Stomach smooth muscle (tissue), 2 donors: ENCODE measurements around the gene FAM78A.

ENCODE experiments used
- H3K27ac ChIP-seq: one replicate; pipeline ENCODE4 v1.7.0; 2013; ENCODE audit warnings: mild to moderate bottlenecking, low read length, inconsistent platforms
- H3K27me3 ChIP-seq, 2 donors: one replicate each; pipeline ENCODE4 v1.7.0; 2013; ENCODE audit warnings: low read length in 2 of 2; ENCODE audit not compliant: insufficient read depth in 2 of 2, control insufficient read depth in 1 of 2
- H3K36me3 ChIP-seq, 2 donors: one replicate each; pipeline ENCODE4 v1.7.0; 2013; ENCODE audit warnings: low read length in 2 of 2; ENCODE audit not compliant: control insufficient read depth in 2 of 2, insufficient read depth in 2 of 2
- H3K4me1 ChIP-seq: one replicate; pipeline ENCODE4 v1.7.0; 2013; ENCODE audit warnings: low read length; ENCODE audit not compliant: control insufficient read depth, insufficient read depth
- H3K4me3 ChIP-seq, 2 donors: one replicate each; pipeline ENCODE4 v1.7.0; 2013; ENCODE audit warnings: low read length in 2 of 2
- H3K9ac ChIP-seq, 2 donors: one replicate each; pipeline ENCODE4 v1.7.0; 2013; ENCODE audit warnings: low read length in 2 of 2, mild to moderate bottlenecking in 1 of 2
- H3K9me3 ChIP-seq, 2 donors: one replicate each; pipeline ENCODE4 v1.7.0; 2013; ENCODE audit warnings: low read length in 2 of 2; ENCODE audit not compliant: control insufficient read depth in 2 of 2
- donor health status: healthy.
- donor health status: Pancreatic carcinoma.

FAM78A gene

GRCh38 chr9:131234799-131235479 is 41.4 kb downstream of the FAM78A start:
- no peak overlapping the region for H3K4me3 ChIP-seq
- no peak overlapping the region for H3K9ac ChIP-seq
- H3K36me3 ChIP-seq, result peaks cover 23 to 37% of the 10 kb centered on the region in 2 donors
- H3K27ac ChIP-seq, result no peak overlapping the region
- H3K27me3 ChIP-seq, result peaks cover 0 to 3% of the 10 kb centered on the region in 2 donors
- peaks cover 12% of the 10 kb centered on the region for H3K4me1 ChIP-seq
- no peaks in the 10 kb centered on the region for H3K9me3 ChIP-seq

- no peaks in the 10 kb centered on the region for H3K27me3 ChIP-seq
- H3K4me1 ChIP-seq, result peaks cover 12% of the 10 kb centered on the region
- no peaks in the 10 kb centered on the region for H3K9me3 ChIP-seq
- H3K9ac ChIP-seq, result no peak overlapping the region
- H3K4me3 ChIP-seq, result no peak overlapping the region
- H3K36me3 ChIP-seq, result peaks cover 26 to 46% of the 10 kb centered on the region in 2 donors
- H3K27ac ChIP-seq, result no peak overlapping the region
These were observed 42.3 kb downstream of the FAM78A start for GRCh38 chr9:131233995-131234394.

DNA sequence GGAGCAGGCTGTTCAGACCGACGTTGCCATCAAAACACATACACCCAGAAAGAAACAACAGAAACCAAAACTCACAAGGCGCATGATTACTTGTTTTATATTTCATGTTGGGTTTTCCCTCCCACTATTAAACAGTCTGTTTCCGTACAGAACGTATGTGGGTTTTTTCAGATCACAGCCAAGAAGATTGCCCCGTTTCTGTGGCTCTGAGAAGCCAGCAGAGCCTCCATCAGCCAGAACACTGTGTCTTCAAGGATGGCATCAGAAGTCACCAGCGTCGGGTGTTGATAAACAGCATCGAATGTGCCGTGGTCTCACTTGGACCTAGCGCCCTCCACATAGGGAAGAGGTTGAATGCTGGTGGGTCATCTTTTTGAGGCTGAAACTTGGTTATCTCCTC is 42.8 kb downstream of the FAM78A start:
- H3K36me3 ChIP-seq, result peaks cover 26 to 48% of the 10 kb centered on the region in 2 donors
- peaks cover 9% of the 10 kb centered on the region for H3K4me1 ChIP-seq
- no peaks in the 10 kb centered on the region for H3K9me3 ChIP-seq
- H3K27me3 ChIP-seq, result no peaks in the 10 kb centered on the region
- H3K27ac ChIP-seq, result no peak overlapping the region
- H3K9ac ChIP-seq, result no peak overlapping the region
- H3K4me3 ChIP-seq, result no peak overlapping the region

DNA sequence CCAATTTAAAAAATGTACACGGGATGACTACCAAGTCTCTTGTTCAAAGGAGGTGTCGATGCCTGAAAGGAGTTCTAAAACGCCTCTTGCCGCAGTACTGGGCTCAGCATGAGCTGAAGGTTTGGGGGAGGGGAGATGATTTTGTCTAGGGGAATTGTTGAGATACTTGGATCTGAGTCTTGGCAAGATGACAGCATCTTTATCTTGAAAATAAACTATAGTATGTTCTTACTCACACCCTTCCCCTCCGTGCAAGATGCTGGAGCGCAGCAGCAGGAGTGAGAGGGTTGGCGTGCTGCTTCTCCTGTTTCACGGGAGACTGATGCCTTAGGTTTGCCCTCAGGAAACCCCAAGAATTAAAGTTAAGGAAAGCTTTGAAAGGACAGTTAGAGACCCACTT is 47.3 kb downstream of the FAM78A start:
- Histone ChIP-seq H3K4me3 (no peak overlapping the region), H3K27me3 (no peaks in the 10 kb centered on the region), H3K27ac (no peak overlapping the region), H3K9me3 (no peaks in the 10 kb centered on the region), H3K4me1 (peaks cover 7% of the 10 kb centered on the region), H3K36me3 (peaks cover 18 to 41% of the 10 kb centered on the region in 2 donors), H3K9ac (no peak overlapping the region)

DNA sequence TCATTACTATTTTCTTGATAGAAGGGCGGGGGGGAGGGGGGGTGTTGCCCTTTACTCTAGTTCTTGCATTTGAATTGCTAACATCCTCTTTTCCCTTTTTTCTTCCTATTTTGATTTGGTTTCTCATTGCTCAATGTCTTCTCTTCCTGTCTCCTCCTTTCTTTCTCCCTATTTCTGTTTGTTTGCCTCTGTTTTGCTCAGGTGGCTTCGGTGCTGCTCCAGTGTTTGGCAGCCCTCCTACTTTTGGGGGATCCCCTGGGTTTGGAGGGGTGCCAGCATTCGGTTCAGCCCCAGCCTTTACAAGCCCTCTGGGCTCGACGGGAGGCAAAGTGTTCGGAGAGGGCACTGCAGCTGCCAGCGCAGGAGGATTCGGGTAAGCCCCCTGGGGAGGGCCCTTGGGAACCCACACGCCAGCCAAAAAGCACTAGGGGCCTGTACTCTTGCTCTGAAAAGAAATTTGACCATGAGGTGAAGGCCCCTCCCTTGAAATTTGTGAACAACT is 48.3 kb downstream of the FAM78A start:
- no peaks in the 10 kb centered on the region for H3K9me3 ChIP-seq
- H3K9ac ChIP-seq, result no peak overlapping the region
- no peaks in the 10 kb centered on the region for H3K27me3 ChIP-seq
- no peak overlapping the region for H3K27ac ChIP-seq
- H3K4me3 ChIP-seq, result no peak overlapping the region
- H3K4me1 ChIP-seq, result peaks cover 7% of the 10 kb centered on the region
- H3K36me3 ChIP-seq, result peaks cover 14 to 32% of the 10 kb centered on the region in 2 donors

GRCh38 chr9:131227112-131227958 is 49.0 kb downstream of the FAM78A start:
- peaks cover 14 to 33% of the 10 kb centered on the region in 2 donors for H3K36me3 ChIP-seq
- no peak overlapping the region for H3K27ac ChIP-seq
- H3K4me3 ChIP-seq, result no peak overlapping the region
- H3K9ac ChIP-seq, result no peak overlapping the region
- no peaks in the 10 kb centered on the region for H3K9me3 ChIP-seq
- H3K4me1 ChIP-seq, result peaks cover 7% of the 10 kb centered on the region
- H3K27me3 ChIP-seq, result no peaks in the 10 kb centered on the region

DNA sequence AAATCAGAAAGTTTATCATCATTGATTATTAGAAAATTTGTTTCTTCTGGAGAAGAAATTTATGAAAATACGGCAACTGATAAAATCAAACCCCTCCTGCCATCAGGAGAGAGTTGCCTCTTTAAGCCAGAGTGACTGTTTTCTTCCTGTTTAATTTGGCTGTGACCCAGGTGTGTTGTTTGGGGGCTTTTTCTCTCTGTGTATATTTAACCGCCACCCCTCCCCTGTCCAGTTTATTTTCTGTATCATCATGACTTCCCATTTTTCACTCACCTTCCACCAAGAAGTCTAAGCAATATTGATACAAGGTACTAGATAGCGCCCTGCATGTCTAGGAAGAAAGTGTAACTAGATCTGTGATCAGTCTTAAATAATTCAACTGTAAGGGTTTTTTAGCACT is 50.1 kb downstream of the FAM78A start:
- Histone ChIP-seq H3K9me3 (no peaks in the 10 kb centered on the region), H3K36me3 (peaks cover 6 to 25% of the 10 kb centered on the region in 2 donors), H3K4me3 (no peak overlapping the region), H3K4me1 (peaks cover 7% of the 10 kb centered on the region), H3K27me3 (no peaks in the 10 kb centered on the region), H3K27ac (no peak overlapping the region), H3K9ac (no peak overlapping the region)

- Histone ChIP-seq H3K9ac (no peak overlapping the region), H3K9me3 (no peaks in the 10 kb centered on the region), H3K4me3 (no peak overlapping the region), H3K36me3 (peaks cover 0 to 15% of the 10 kb centered on the region in 2 donors), H3K27me3 (no peaks in the 10 kb centered on the region), H3K27ac (no peak overlapping the region), H3K4me1 (peaks cover 12% of the 10 kb centered on the region)
These were observed 53.9 kb downstream of the FAM78A start for GRCh38 chr9:131222460-131222859.

- Histone ChIP-seq H3K9me3 (no peaks in the 10 kb centered on the region), H3K27ac (no peak overlapping the region), H3K27me3 (no peaks in the 10 kb centered on the region), H3K4me1 (peaks cover 8% of the 10 kb centered on the region), H3K36me3 (peaks cover 0 to 13% of the 10 kb centered on the region in 2 donors), H3K9ac (no peak overlapping the region), H3K4me3 (no peak overlapping the region)
These were observed 55.8 kb downstream of the FAM78A start for GRCh38 chr9:131220485-131220884.

- Histone ChIP-seq H3K4me3 (no peak overlapping the region), H3K27ac (no peak overlapping the region), H3K9me3 (no peaks in the 10 kb centered on the region), H3K27me3 (no peaks in the 10 kb centered on the region), H3K9ac (no peak overlapping the region), H3K4me1 (peaks cover 11% of the 10 kb centered on the region), H3K36me3 (peaks cover 2 to 14% of the 10 kb centered on the region in 2 donors)
These were observed 57.9 kb downstream of the FAM78A start for GRCh38 chr9:131218370-131218769.
